ENCODE results near the gene TRMT11. TPM values are rescaled to one million over a fixed set of nuclear protein-coding genes. Genes with fewer than 3 reads are reported as not detected.

Gene TRMT11
- polyA plus RNA-seq, 1 donor (not counting 4 experiments of a cell fraction or from before 2014, with no cell fraction given) = 23.0 TPM

- no peaks in the 10 kb centered on the region for H3K27me3 ChIP-seq (ENCODE audit: control insufficient read depth, extremely low read depth, insufficient read depth, low read length)
- H3K9me3 ChIP-seq (ENCODE audit: control insufficient read depth, low read depth, low read length) = no peaks in the 10 kb centered on the region
- FAIRE-seq (no peak), DNase-seq (ENCODE audit: low read depth, low spot score) (no peak)
- no peak for TF ChIP-seq CTCF (optimal IDR thresholded peaks at IDR 0.05 in 1 of 3, IDR thresholded peaks at IDR 0.05 in 1 of 3, conservative IDR thresholded peaks at IDR 0.05 in 1 of 3; ENCODE audit: extremely low read depth in 1 of 3, insufficient read depth in 2 of 3, low read length in 3 of 3)
- H3K4me3 ChIP-seq (ENCODE audit: control insufficient read depth in 2 of 3, extremely low read depth in 1 of 3, insufficient read depth in 2 of 3, low read depth in 1 of 3, low read length in 3 of 3) = no peak overlapping the region
- H3K79me2 ChIP-seq (ENCODE audit: control insufficient read depth, insufficient read depth, low read length) = peaks cover 55% of the 10 kb centered on the region
- no peaks in the 10 kb centered on the region for H3K36me3 ChIP-seq (ENCODE audit: control insufficient read depth in 2 of 2, extremely low read depth in 1 of 2, insufficient read depth in 2 of 2, low read length in 2 of 2)
- no peak overlapping the region for H2AFZ ChIP-seq (ENCODE audit: control insufficient read depth, low read length)
- peak overlapping the region; percentile 2 for H3K4me2 ChIP-seq (ENCODE audit: control insufficient read depth, extremely low read depth, insufficient read depth, low read depth, low read length)
- H4K20me1 ChIP-seq (ENCODE audit: control insufficient read depth, extremely low read depth, insufficient read depth, low read length) = peaks cover 3% of the 10 kb centered on the region
- H3K9me1 ChIP-seq (ENCODE audit: control insufficient read depth, extremely low read depth, insufficient read depth, low read length) = peaks cover 2% of the 10 kb centered on the region
- peaks cover 20% of the 10 kb centered on the region for H3K4me1 ChIP-seq (ENCODE audit: control insufficient read depth, extremely low read depth, insufficient read depth, low read length)
- dilution Hi-C loops (cut with MboI; ENCODE audit: extremely low pct_ligation_motif_present, low sequenced_read_pairs) = no loop called here
- H3K9ac ChIP-seq (ENCODE audit: control insufficient read depth, extremely low read depth, insufficient read depth, low read length) = no peak overlapping the region
- H3K27ac ChIP-seq (ENCODE audit: control insufficient read depth, insufficient read depth, low read length) = no peak overlapping the region
Measured at GRCh38 chr6:125989631-125990030, 3.3 kb downstream of the TRMT11 start.

GRCh38 chr6:125991653-125992052 is 5.3 kb downstream of the TRMT11 start:
- dilution Hi-C loops (cut with MboI; ENCODE audit: extremely low pct_ligation_motif_present, low sequenced_read_pairs) = no loop called here
- Histone ChIP-seq H3K9me3 (ENCODE audit: control insufficient read depth, low read depth, low read length) (no peaks in the 10 kb centered on the region), H2AFZ (ENCODE audit: control insufficient read depth, low read length) (no peak overlapping the region), H3K27me3 (ENCODE audit: control insufficient read depth, extremely low read depth, insufficient read depth, low read length) (no peaks in the 10 kb centered on the region), H4K20me1 (ENCODE audit: control insufficient read depth, extremely low read depth, insufficient read depth, low read length) (peaks cover 7% of the 10 kb centered on the region), H3K4me2 (ENCODE audit: control insufficient read depth, extremely low read depth, insufficient read depth, low read depth, low read length) (no peak overlapping the region), H3K79me2 (ENCODE audit: control insufficient read depth, insufficient read depth, low read length) (peaks cover 49% of the 10 kb centered on the region), H3K4me3 (ENCODE audit: control insufficient read depth in 2 of 3, extremely low read depth in 1 of 3, insufficient read depth in 2 of 3, low read depth in 1 of 3, low read length in 3 of 3) (no peak overlapping the region), H3K36me3 (ENCODE audit: control insufficient read depth in 2 of 2, extremely low read depth in 1 of 2, insufficient read depth in 2 of 2, low read length in 2 of 2) (no peaks in the 10 kb centered on the region), H3K27ac (ENCODE audit: control insufficient read depth, insufficient read depth, low read length) (no peak overlapping the region), H3K9me1 (ENCODE audit: control insufficient read depth, extremely low read depth, insufficient read depth, low read length) (no peaks in the 10 kb centered on the region), H3K9ac (ENCODE audit: control insufficient read depth, extremely low read depth, insufficient read depth, low read length) (no peak overlapping the region), H3K4me1 (ENCODE audit: control insufficient read depth, extremely low read depth, insufficient read depth, low read length) (peaks cover 13% of the 10 kb centered on the region)
- FAIRE-seq (no peak), DNase-seq (ENCODE audit: low read depth, low spot score) (no peak)
- no peak for TF ChIP-seq CTCF (optimal IDR thresholded peaks at IDR 0.05 in 1 of 3, IDR thresholded peaks at IDR 0.05 in 1 of 3, conservative IDR thresholded peaks at IDR 0.05 in 1 of 3; ENCODE audit: extremely low read depth in 1 of 3, insufficient read depth in 2 of 3, low read length in 3 of 3)
- TF ChIP-seq EZH2 (IDR thresholded peaks at IDR 0.05; ENCODE audit: low read length) = no peak
